ENCODE results near the gene WBP11. TPM values are rescaled to one million over a fixed set of nuclear protein-coding genes. Genes with fewer than 3 reads are reported as not detected.
A peak's percentile ranks its signal among the peaks of the same experiment; 100 is the strongest.

WBP11 gene
- total RNA-seq, 1 experiment from 2014 or later = 31.7 TPM

DNA sequence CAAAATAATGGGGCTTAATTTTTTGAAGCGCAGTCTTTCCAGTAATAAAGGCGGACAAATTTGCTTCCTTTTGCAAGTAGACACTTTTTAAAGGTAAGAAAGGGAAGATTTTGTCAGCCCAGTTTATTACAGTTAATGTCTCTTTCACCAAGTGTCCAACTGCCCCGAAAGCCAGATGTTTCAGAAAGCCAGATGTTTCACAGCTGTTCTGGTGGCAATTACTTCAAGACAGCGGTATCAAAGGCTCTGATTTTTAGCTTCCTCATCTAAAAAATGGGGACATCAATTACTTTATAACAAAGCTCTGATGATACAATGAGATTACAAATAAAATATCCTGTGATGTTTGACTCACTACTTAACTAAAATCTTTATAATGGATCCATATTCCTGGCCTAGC is 1.0 kb downstream of the WBP11 start:
- Histone ChIP-seq H3K27me3 (ENCODE audit: control insufficient read depth, insufficient read depth, low read length) (no peaks in the 10 kb centered on the region), H3K36me3 (replicated peaks; ENCODE audit: control insufficient read depth, insufficient read depth, low read length) (peaks cover 6% of the 10 kb centered on the region), H3K4me3 (ENCODE audit: insufficient read depth, low read depth, low read length) (peak overlapping the region; percentile 99)
- no peak for DNase-seq

DNA sequence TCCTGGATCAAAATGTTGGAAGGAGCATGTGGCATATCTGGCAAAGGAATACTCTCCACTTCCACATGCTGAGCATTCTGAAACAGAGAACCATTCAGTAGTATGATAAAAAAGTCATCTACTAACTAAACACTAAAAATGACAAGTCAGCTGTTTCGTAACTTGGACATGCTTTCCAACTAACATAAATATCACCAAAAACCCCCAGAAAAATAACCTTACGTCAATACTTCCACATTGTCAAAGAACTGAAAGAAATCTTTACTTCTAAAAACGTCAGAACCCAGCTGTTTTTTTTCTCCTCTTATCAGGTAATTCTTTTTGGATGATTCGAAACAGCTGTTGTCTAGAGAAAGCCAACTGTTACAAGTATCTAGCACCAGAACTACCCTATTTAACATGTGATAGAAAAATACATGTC is 8.2 kb downstream of the WBP11 start:
- no peak for DNase-seq
- Histone ChIP-seq H3K27me3 (ENCODE audit: control insufficient read depth, insufficient read depth, low read length) (no peaks in the 10 kb centered on the region), H3K36me3 (replicated peaks; ENCODE audit: control insufficient read depth, insufficient read depth, low read length) (peaks cover 31% of the 10 kb centered on the region), H3K4me3 (ENCODE audit: insufficient read depth, low read depth, low read length) (no peak overlapping the region)

DNA sequence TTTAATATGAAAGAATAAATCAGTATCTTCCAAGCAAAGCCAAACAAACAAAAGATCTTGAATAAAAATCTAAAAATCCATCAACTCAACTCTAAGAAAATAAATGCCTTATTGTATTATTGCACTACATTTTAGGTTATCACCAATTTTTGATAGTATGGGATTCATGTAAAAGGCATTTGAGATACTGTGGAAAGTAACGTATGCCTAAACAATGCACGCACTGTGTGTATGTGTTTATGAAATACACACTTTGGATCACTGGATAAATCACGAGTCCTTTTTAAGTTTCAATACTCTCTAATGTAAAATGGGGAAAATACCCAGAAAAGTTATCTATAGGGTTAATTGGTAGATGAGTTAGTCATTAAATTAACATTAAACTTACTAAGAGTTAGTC is 17.7 kb downstream of the WBP11 start:
- H3K36me3 ChIP-seq (replicated peaks; ENCODE audit: control insufficient read depth, insufficient read depth, low read length) = peaks cover 20% of the 10 kb centered on the region
- no peak overlapping the region for H3K4me3 ChIP-seq (ENCODE audit: insufficient read depth, low read depth, low read length)
- no peak for DNase-seq
- no peaks in the 10 kb centered on the region for H3K27me3 ChIP-seq (ENCODE audit: control insufficient read depth, insufficient read depth, low read length)

- Histone ChIP-seq H3K27me3 (ENCODE audit: control insufficient read depth, insufficient read depth, low read length) (no peaks in the 10 kb centered on the region), H3K4me3 (ENCODE audit: insufficient read depth, low read depth, low read length) (no peak overlapping the region), H3K36me3 (replicated peaks; ENCODE audit: control insufficient read depth, insufficient read depth, low read length) (peaks cover 15% of the 10 kb centered on the region)
- DNase-seq = no peak
Measured at GRCh38 chr12:14784471-14784870, 18.8 kb downstream of the WBP11 start.

GRCh38 chr12:14782756-14783155 is 20.5 kb downstream of the WBP11 start:
- Histone ChIP-seq H3K4me3 (ENCODE audit: insufficient read depth, low read depth, low read length) (no peak overlapping the region), H3K27me3 (ENCODE audit: control insufficient read depth, insufficient read depth, low read length) (no peaks in the 10 kb centered on the region), H3K36me3 (replicated peaks; ENCODE audit: control insufficient read depth, insufficient read depth, low read length) (peaks cover 5% of the 10 kb centered on the region)
- DNase-seq = no peak

DNA sequence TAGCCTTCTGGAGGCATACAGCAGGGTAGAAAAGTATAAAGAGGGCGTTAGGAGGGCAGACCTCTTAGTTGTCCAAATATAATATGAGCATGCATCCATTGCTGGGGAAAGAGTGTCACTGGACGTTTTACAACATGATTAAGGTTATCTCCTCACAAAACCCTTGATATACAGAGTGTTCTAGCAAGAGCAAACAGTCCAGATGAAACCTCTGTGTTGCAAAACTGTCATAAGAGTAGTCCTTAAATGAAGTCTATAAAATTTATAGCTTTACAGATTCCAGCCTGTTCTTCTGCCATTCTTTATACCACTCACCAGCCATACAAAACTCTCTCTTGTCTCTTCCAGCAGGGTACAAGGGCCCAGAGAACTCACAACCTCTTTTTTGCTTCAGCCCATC is 21.7 kb downstream of the WBP11 start:
- H3K4me3 ChIP-seq (ENCODE audit: insufficient read depth, low read depth, low read length) = no peak overlapping the region
- DNase-seq = no peak
- no peaks in the 10 kb centered on the region for H3K27me3 ChIP-seq (ENCODE audit: control insufficient read depth, insufficient read depth, low read length)
- H3K36me3 ChIP-seq (replicated peaks; ENCODE audit: control insufficient read depth, insufficient read depth, low read length) = peaks cover 1% of the 10 kb centered on the region

DNA sequence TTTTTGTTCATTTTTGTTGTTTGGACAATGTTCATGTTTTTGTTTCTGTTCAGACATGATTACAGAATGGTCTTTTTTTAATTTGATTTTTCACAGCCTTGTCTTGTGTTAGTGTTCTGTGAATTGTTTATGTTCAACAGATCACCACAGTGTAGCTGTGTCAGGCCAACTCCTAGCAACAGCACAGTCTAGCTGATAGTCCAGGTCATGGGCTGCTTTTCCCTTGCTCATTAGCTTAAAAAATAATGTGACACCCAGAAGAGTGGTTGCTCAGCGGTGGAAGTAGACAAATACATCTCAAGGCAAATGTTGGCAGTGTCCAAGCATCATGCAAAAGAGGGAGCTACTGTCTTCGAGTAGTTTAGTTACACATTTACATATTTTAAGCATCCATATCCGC is 22.4 kb downstream of the WBP11 start:
- H3K4me3 ChIP-seq (ENCODE audit: insufficient read depth, low read depth, low read length) = no peak overlapping the region
- no peak for DNase-seq
- H3K27me3 ChIP-seq (ENCODE audit: control insufficient read depth, insufficient read depth, low read length) = no peaks in the 10 kb centered on the region
- no peaks in the 10 kb centered on the region; the same call in 1 of the 2 replicates for H3K36me3 ChIP-seq (replicated peaks; ENCODE audit: control insufficient read depth, insufficient read depth, low read length)

DNA sequence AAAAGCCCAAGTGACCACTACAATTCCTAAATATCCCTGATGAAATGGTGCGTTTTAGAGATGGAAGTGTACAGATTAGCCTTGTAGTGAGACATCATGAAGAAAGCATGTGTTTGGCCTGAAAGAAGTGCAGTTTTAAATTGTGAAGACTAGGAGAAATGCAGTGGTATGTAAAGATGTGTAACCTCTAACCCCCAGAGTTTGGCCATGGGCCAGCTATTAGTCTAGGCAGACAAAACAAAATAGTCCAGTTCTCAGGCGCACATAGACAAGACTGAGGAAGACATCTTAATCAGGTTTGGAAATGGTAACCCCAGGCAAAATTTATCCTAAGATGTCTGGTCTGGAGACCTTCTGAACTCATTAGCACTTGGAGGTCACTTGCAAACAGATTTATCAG is 23.4 kb downstream of the WBP11 start:
- H3K36me3 ChIP-seq (replicated peaks; ENCODE audit: control insufficient read depth, insufficient read depth, low read length) = no peaks in the 10 kb centered on the region
- no peaks in the 10 kb centered on the region for H3K27me3 ChIP-seq (ENCODE audit: control insufficient read depth, insufficient read depth, low read length)
- DNase-seq = no peak
- no peak overlapping the region for H3K4me3 ChIP-seq (ENCODE audit: insufficient read depth, low read depth, low read length)

DNA sequence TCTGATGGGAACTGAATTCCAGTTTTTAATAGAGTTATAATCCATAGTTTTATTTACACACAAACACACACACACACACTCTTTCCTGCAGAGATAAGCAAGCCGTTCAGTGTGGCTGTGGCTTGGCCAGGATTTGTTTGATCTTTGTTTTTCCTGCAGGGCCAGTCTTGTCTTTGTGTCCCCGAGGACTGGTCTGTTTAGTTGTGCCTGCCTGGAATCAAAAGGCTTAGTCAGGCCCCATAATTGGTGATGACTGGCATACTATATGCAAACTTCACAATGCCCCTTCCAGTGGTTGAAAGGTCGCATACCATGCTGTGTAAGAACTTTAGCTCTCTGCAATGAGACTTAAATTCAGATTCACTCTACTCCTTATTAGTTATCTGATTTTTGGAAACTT is 26.0 kb downstream of the WBP11 start:
- Histone ChIP-seq H3K4me3 (ENCODE audit: insufficient read depth, low read depth, low read length) (no peak overlapping the region), H3K36me3 (replicated peaks; ENCODE audit: control insufficient read depth, insufficient read depth, low read length) (no peaks in the 10 kb centered on the region)
- no peak for DNase-seq

GRCh38 chr12:14776236-14776961 is 26.9 kb downstream of the WBP11 start:
- Histone ChIP-seq H3K27me3 (ENCODE audit: control insufficient read depth, insufficient read depth, low read length) (no peaks in the 10 kb centered on the region), H3K36me3 (replicated peaks; ENCODE audit: control insufficient read depth, insufficient read depth, low read length) (no peaks in the 10 kb centered on the region), H3K4me3 (ENCODE audit: insufficient read depth, low read depth, low read length) (no peak overlapping the region)
- DNase-seq = no peak

More for the DNA sequence above, 26.0 kb downstream of the WBP11 start:
- no peaks in the 10 kb centered on the region for H3K27me3 ChIP-seq (ENCODE audit: control insufficient read depth, insufficient read depth, low read length)

GRCh38 chr12:14775636-14775980 is 27.7 kb downstream of the WBP11 start:
- Histone ChIP-seq H3K27me3 (ENCODE audit: control insufficient read depth, insufficient read depth, low read length) (no peaks in the 10 kb centered on the region), H3K36me3 (replicated peaks; ENCODE audit: control insufficient read depth, insufficient read depth, low read length) (no peaks in the 10 kb centered on the region), H3K4me3 (ENCODE audit: insufficient read depth, low read depth, low read length) (peak overlapping the region; percentile 87; the same call in 1 of the 2 replicates)
- no peak for DNase-seq

DNA sequence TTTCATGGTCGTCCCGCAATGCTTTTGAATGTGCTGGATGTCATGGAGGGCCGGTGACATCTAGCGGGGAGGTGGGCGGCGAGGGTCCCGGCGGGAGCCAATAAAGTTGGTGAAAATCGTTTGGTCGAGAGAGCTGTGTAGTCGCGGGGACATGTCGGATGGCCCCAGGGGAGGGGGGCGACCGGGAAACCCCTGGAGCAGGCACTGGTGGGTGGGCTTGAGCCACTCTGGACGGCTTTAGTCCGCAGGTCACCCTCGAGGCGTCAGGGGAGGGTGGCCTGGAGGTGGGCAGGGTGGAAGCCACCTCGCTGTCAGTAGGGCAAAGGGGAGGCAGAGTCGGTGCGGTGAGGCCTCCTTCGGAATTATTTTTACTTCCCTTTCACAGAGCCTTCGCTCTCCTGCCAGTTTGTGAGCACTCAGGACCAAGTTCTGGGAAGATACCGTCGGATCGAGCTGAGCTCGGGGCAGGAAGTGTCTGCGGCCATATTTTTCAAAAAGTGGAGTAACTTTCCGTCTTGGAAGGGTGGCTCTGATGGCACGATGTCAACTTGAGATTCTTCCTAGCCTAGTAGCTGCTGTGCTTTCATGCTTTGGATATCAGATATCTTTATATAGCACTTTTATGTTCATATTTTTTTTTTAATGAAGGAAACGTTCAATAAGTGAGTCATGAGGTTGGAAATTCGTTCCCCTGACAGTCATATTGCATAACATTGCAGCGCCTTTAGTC is 28.2 kb downstream of the WBP11 start:
- peak overlapping the region; percentile 87 for H3K4me3 ChIP-seq (ENCODE audit: insufficient read depth, low read depth, low read length)
- no peaks in the 10 kb centered on the region for H3K36me3 ChIP-seq (replicated peaks; ENCODE audit: control insufficient read depth, insufficient read depth, low read length)
- no peaks in the 10 kb centered on the region for H3K27me3 ChIP-seq (ENCODE audit: control insufficient read depth, insufficient read depth, low read length)
- DNase-seq = peak; percentile 69

DNA sequence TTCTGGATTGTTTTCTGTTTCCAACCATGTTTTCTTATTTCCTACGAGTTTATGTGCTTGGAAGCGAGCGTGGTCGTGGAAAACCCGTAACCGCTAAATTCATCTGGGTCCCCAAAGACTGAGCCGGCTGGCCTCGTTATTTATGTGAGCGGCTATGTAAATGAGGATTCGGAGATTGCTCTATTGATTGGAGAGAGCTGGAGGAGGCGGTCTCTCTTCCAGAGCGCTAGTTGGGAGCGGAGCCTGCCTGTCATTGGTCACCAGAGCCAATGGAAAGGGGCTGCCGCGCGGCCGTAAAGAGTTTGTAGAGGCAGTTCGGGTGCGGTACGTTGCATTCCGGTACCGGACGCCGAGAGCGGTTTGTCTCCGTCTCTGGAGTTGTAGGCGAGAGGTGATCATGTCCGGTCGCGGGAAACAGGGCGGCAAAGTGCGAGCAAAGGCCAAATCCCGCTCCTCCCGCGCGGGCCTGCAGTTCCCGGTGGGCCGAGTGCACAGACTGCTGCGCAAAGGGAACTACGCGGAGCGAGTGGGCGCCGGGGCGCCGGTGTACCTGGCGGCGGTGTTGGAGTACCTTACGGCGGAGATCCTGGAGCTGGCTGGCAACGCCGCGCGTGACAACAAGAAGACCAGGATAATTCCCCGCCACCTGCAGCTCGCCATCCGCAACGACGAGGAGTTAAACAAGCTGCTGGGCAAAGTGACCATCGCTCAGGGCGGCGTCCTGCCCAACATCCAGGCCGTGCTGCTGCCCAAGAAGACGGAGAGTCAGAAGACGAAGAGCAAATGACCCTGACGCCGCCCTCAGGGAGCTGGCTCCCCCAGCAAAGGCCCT is 29.0 kb downstream of the WBP11 start:
- Histone ChIP-seq H3K4me3 (ENCODE audit: insufficient read depth, low read depth, low read length) (peak overlapping the region; percentile 87), H3K36me3 (replicated peaks; ENCODE audit: control insufficient read depth, insufficient read depth, low read length) (no peaks in the 10 kb centered on the region), H3K27me3 (ENCODE audit: control insufficient read depth, insufficient read depth, low read length) (no peaks in the 10 kb centered on the region)
- peak; percentile 94 for DNase-seq

DNA sequence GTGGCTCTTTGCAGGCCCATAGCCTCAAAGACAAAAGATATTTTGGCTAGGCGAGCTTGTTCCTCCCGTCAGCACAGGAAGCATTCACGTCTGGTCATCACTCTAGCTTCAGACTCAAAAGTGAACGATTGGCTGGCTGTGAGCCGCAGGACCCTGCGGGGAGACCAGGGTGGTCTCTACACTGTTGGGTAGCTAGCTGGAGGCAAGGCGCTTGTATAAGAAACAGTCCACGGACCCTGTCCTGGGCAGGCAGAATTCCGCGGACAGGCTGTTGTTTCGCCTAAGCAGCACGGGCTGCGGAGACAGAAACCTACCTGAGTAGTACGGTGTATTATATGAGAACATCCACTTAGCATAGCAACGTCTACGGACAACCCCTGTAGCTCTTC is 29.6 kb downstream of the WBP11 start:
- peak overlapping the region; percentile 87 for H3K4me3 ChIP-seq (ENCODE audit: insufficient read depth, low read depth, low read length)

DNA sequence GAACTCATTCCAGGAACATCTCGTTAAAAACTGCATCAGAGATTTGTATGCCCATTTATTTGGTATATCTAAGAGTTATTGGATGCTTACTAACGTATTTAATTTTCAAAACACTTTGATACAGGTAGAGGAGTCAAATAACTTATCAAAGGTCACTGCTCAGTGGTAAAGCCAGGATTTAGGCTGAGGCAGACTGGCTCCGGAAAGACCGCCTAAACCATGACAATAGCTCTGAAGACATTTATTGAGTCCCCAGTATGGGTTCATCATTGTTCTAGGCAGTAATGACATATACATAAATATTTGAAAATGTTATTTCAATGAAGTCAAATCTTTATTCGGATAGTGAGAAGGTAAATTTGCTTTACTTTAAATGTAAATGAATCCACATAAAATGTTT is 30.3 kb downstream of the WBP11 start:
- no peaks in the 10 kb centered on the region for H3K36me3 ChIP-seq (replicated peaks; ENCODE audit: control insufficient read depth, insufficient read depth, low read length)
- H3K4me3 ChIP-seq (ENCODE audit: insufficient read depth, low read depth, low read length) = peak overlapping the region; percentile 87
- no peaks in the 10 kb centered on the region for H3K27me3 ChIP-seq (ENCODE audit: control insufficient read depth, insufficient read depth, low read length)
- DNase-seq = peak; percentile 27

More for the DNA sequence above, 29.6 kb downstream of the WBP11 start:
- Histone ChIP-seq H3K36me3 (replicated peaks; ENCODE audit: control insufficient read depth, insufficient read depth, low read length) (no peaks in the 10 kb centered on the region), H3K27me3 (ENCODE audit: control insufficient read depth, insufficient read depth, low read length) (no peaks in the 10 kb centered on the region)
- DNase-seq = peak; percentile 27

Measured in H7 (cell line).